Esophagus squamous epithelium (tissue), 5 donors: ENCODE results near the gene NCOR2. TPM values are rescaled to one million over a fixed set of nuclear protein-coding genes. Genes with fewer than 3 reads are reported as not detected.
A peak's percentile ranks its signal among the peaks of the same experiment; 100 is the strongest.

ENCODE experiments used
- DNase-seq: peaks from one replicate; lab custom pipeline; 2025; lab: John Stamatoyannopoulos, UW
- H3K27ac ChIP-seq, 4 donors: fragments of 200-600 bp; sonication (generic); one replicate each; pipeline ENCODE4 v1.5.1; 2016 to 2019; ENCODE audit warnings: mild to moderate bottlenecking in 1 of 4
- H3K27me3 ChIP-seq, 4 donors: fragments of 200-600 bp; sonication (generic); 1 replicate in 3 of 4; 2 replicates in 1 of 4; pipeline versions ENCODE4 v1.5.1 to v1.6.0; 2017 to 2021; ENCODE audit warnings: antibody characterized with exemption in 1 of 4
- H3K36me3 ChIP-seq, 3 donors: fragments of 200-600 bp; sonication (generic); one replicate each; pipeline ENCODE4 v1.5.1; 2016 to 2019
- H3K4me1 ChIP-seq, 3 donors: fragments of 200-600 bp; sonication (generic); one replicate each; pipeline ENCODE4 v1.5.1; 2017 to 2019
- H3K4me3 ChIP-seq, 4 donors: fragments of 200-600 bp; sonication (generic); 1 replicate in 3 of 4; 2 replicates in 1 of 4; pipeline ENCODE4 v1.5.1; 2016 to 2019; ENCODE audit warnings: mild to moderate bottlenecking in 2 of 4, moderate library complexity in 1 of 4
- H3K9me3 ChIP-seq, 3 donors: fragments of 200-600 bp; sonication (generic); one replicate each; pipeline ENCODE4 v1.5.1; 2016 to 2019
- POLR2A ChIP-seq, 4 donors: fragments of 450-650 bp; IDR thresholded peaks; one replicate each; pipeline ENCODE4 v1.6.1; 2017; ENCODE audit warnings: antibody characterized with exemption in 4 of 4, mild to moderate bottlenecking in 4 of 4, moderate library complexity in 3 of 4
- WGBS, 2 donors: methylation state at CpG; one replicate each; pipeline ENCODE4 v1.1.5; 2018; 5-methylcytosine and 5-hydroxymethylcytosine counted together
- intact Hi-C: fragments of 100-400 bp; cut with DNase I; formaldehyde crosslinking; loops from one replicate; pipeline ENCODE4 v1.15.0; 2022
- total RNA-seq, 4 donors: library from RNA; depleted of rRNA; stranded (reverse); fragments of >200 nt; gene quantifications; one replicate each; pipeline ENCODE4 v1.1.0, GENCODE V29; 2016
- TF ChIP-seq, protein P1 (sequence below), 6 experiments: fragments of 450-650 bp in 4 of 6; fragments of 200-600 bp in 2 of 6; sonication (generic) in 2 of 6; IDR thresholded peaks; one replicate each; pipeline ENCODE4 v1.5.1; 2016 to 2019; ENCODE audit warnings: antibody characterized with exemption in 6 of 6, mild to moderate bottlenecking in 4 of 6, moderate library complexity in 4 of 6
- donor health status: DM: yes; HTN: yes; CAD: no.

NCOR2 gene
- total RNA-seq, 4 donors from 2014 or later = 17.7 to 84.1 (median 45.6) TPM

DNA sequence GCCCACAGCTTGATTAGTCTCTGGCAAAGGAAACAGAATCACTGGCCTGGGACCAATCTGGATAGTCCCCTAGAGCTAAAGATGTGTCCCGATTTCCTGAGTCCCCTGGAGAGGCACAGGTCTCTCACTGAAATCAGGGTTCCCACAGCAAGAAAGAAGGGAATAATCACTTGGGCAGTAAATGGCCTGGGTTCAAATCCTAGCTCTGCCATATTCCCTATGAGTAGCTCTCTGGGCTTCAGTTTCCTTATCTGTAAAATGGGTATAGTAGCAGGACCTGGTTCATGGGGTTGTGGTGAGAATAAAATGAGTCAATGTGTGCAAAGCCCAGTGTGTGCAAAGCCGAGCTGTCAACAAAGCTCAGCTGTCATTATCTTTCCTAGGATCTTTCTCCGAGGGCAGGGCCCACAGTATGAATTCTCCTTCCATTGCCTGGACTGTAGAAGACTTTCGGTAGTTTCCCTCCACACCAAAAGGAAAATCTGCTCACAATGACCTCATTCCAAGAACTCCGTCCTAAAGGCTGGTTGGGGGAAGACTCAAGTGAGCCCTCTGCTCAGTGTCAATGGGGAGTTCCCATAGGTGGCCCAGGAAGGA, 12.6 kb upstream of the NCOR2 start:
- H3K27ac ChIP-seq = no peak overlapping the region
- WGBS, 2 donors = 82 to 87% methylated on average over 4 of the region's 5 CpGs
- no peaks in the 10 kb centered on the region for H3K27me3 ChIP-seq
- no peak for DNase-seq
- intact Hi-C loops = loop anchor here (10.0 kb wide), 1 partner anchor 105 kb away; no protein-coding TSS in a partner anchor
- no peak for TF ChIP-seq POLR2A (IDR thresholded peaks at IDR 0.05)
- TF ChIP-seq, protein P1, sequence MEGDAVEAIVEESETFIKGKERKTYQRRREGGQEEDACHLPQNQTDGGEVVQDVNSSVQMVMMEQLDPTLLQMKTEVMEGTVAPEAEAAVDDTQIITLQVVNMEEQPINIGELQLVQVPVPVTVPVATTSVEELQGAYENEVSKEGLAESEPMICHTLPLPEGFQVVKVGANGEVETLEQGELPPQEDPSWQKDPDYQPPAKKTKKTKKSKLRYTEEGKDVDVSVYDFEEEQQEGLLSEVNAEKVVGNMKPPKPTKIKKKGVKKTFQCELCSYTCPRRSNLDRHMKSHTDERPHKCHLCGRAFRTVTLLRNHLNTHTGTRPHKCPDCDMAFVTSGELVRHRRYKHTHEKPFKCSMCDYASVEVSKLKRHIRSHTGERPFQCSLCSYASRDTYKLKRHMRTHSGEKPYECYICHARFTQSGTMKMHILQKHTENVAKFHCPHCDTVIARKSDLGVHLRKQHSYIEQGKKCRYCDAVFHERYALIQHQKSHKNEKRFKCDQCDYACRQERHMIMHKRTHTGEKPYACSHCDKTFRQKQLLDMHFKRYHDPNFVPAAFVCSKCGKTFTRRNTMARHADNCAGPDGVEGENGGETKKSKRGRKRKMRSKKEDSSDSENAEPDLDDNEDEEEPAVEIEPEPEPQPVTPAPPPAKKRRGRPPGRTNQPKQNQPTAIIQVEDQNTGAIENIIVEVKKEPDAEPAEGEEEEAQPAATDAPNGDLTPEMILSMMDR (IDR thresholded peaks at IDR 0.05) = no peak
- no peak overlapping the region for H3K4me3 ChIP-seq
- peaks cover 4 to 10% (median 8%) of the 10 kb centered on the region in 3 donors for H3K9me3 ChIP-seq
- H3K4me1 ChIP-seq = peaks cover 5 to 24% (median 8%) of the 10 kb centered on the region in 3 donors
- H3K36me3 ChIP-seq = no peaks in the 10 kb centered on the region

DNA sequence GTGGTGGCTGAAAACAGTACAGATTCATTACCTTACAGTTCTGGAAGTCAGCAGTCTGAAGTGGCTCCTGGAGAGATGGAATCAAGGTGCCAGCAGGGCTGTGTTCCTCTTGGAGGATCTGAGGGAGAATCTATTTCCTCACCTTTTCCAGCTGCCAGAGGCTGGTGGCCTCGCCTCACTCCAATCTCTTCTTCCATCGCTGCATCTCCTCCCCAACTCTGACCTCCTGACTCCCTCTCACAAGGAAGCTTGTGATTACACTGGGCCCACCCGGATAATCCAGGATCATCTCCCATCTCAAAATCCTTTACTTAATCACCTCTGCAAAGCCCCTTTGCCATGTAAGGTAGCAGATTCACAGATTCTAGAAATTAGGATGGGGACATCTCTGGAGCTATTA, 11.4 kb upstream of the NCOR2 start:
- Histone ChIP-seq H3K9me3 (peaks cover 4 to 10% (median 8%) of the 10 kb centered on the region in 3 donors), H3K4me1 (peaks cover 5 to 29% (median 8%) of the 10 kb centered on the region in 3 donors), H3K27me3 (no peaks in the 10 kb centered on the region), H3K27ac (no peak overlapping the region), H3K36me3 (no peaks in the 10 kb centered on the region), H3K4me3 (no peak overlapping the region)
- intact Hi-C loops = loop anchor here (10.0 kb wide), 1 partner anchor 106 kb away; no protein-coding TSS in a partner anchor
- 74 to 92% methylated on average over 3 of the region's 3 CpGs for WGBS, 2 donors
- no peak for TF ChIP-seq POLR2A (IDR thresholded peaks at IDR 0.05)
- TF ChIP-seq, protein P1 (IDR thresholded peaks at IDR 0.05) = no peak
- no peak for DNase-seq

DNA sequence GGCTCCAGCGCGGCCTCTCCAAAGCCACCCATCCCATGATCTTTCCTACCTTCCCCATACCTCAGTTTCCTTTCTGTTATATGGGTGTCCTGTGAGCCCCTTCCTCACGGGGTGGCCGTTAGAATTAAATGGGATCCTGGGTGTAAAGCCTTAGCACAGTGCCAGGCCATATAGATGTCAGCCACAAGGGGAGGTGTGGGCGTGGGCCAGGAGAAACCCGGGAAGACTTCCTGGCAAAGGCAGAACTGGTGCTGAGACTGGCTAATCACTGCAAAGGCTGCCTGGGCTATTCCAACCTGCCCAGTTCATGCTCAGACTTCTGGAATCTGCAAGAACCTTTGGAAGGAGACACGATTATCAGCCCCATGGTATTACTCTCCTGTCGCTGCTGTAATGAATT, 11.0 kb upstream of the NCOR2 start:
- Histone ChIP-seq H3K4me1 (peaks cover 5 to 33% (median 8%) of the 10 kb centered on the region in 3 donors), H3K27me3 (no peaks in the 10 kb centered on the region), H3K9me3 (peaks cover 4 to 10% (median 8%) of the 10 kb centered on the region in 3 donors), H3K4me3 (no peak overlapping the region), H3K36me3 (no peaks in the 10 kb centered on the region), H3K27ac (no peak overlapping the region)
- TF ChIP-seq, protein P1 (IDR thresholded peaks at IDR 0.05) = peak in 1 of 6 experiments; percentile 52
- no peak for TF ChIP-seq POLR2A (IDR thresholded peaks at IDR 0.05)
- intact Hi-C loops = loop anchor here (10.0 kb wide), 1 partner anchor 106 kb away; no protein-coding TSS in a partner anchor
- WGBS, 2 donors = 43 to 53% methylated on average over 5 to 6 of the region's 8 CpGs
- no peak for DNase-seq

DNA sequence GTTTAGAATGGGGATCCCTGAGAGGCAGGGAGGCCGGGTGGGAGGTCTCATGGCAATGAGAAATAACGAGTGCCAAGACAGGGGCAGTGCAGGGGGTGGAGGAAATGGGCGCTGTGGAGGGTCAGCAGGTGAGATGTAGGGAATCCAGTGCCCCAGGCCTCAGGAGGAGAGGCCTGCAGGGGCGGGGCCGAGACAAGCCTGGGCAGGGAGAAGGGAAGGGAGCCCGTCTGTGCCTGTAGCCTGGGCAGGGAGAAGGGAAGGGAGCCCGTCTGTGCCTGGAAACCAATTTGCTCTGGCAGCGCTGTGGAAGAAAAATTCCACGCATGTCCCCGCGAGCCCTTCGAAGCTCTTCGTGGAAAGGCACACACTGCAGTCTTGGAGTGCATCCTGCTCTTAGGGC, 10.6 kb upstream of the NCOR2 start:
- intact Hi-C loops = loop anchor here (10.0 kb wide), 1 partner anchor 107 kb away; no protein-coding TSS in a partner anchor
- Histone ChIP-seq H3K27me3 (no peaks in the 10 kb centered on the region), H3K4me3 (no peak overlapping the region), H3K27ac (no peak overlapping the region), H3K9me3 (peaks cover 4 to 10% (median 8%) of the 10 kb centered on the region in 3 donors), H3K36me3 (no peaks in the 10 kb centered on the region), H3K4me1 (peaks cover 5 to 36% (median 8%) of the 10 kb centered on the region in 3 donors)
- WGBS, 2 donors = 45 to 51% methylated on average over 13 of the region's 13 CpGs
- TF ChIP-seq, protein P1 (IDR thresholded peaks at IDR 0.05) = no peak
- TF ChIP-seq POLR2A (IDR thresholded peaks at IDR 0.05) = no peak
- DNase-seq = no peak

DNA sequence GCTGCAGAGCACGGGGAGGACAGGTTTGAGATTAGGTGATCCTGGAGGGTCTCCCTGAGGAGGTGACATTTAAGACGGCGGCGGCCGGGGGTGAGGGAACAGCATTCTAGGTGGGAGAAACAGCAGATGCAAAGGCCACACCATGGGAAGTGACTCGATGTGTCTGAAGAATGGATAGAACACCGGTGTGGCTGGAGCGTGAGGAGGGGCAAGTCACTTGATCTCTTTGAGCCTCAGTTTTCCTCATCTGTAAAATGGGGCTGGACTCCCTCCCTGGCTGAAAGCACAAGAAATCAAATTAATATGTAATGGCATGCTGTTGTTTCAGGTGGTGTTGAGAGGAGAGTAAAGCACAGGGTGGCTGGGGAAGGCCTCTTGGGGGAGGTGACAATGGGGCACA, 10.0 kb upstream of the NCOR2 start:
- intact Hi-C loops = loop anchor here (10.0 kb wide), 1 partner anchor 107 kb away; no protein-coding TSS in a partner anchor
- no peak for TF ChIP-seq POLR2A (IDR thresholded peaks at IDR 0.05)
- TF ChIP-seq, protein P1 (IDR thresholded peaks at IDR 0.05) = no peak
- Histone ChIP-seq H3K4me1 (peaks cover 5 to 35% (median 8%) of the 10 kb centered on the region in 3 donors), H3K27ac (no peak overlapping the region), H3K4me3 (no peak overlapping the region), H3K27me3 (no peaks in the 10 kb centered on the region), H3K9me3 (peaks cover 4 to 10% (median 8%) of the 10 kb centered on the region in 3 donors), H3K36me3 (no peaks in the 10 kb centered on the region)
- WGBS, 2 donors = 85 to 88% methylated on average over 8 of the region's 8 CpGs
- DNase-seq = no peak
